GOT3 (cell line): ENCODE results near the gene LDLRAD4.
"Not testable (repeated sequence)": the region's sequence is repeated elsewhere in the genome, so short reads cannot be mapped to it uniquely, and the experiment has no call there.

Source experiments
- DNase-seq: peaks from one replicate; lab custom pipeline; 2025; ENCODE audit warnings: mixed read lengths; lab: John Stamatoyannopoulos, UW

Gene LDLRAD4

GRCh38 chr18:13594551-13594950 is 376.0 kb downstream of the LDLRAD4 start:
- DNase-seq, result no peak

- DNase-seq, result no peak
Observed at GRCh38 chr18:13597068-13597467, 378.5 kb downstream of the LDLRAD4 start.

GRCh38 chr18:13598591-13598990 is 380.0 kb downstream of the LDLRAD4 start:
- DNase-seq, result no peak

GRCh38 chr18:13599031-13599430 is 380.5 kb downstream of the LDLRAD4 start:
- DNase-seq, result no peak

DNA sequence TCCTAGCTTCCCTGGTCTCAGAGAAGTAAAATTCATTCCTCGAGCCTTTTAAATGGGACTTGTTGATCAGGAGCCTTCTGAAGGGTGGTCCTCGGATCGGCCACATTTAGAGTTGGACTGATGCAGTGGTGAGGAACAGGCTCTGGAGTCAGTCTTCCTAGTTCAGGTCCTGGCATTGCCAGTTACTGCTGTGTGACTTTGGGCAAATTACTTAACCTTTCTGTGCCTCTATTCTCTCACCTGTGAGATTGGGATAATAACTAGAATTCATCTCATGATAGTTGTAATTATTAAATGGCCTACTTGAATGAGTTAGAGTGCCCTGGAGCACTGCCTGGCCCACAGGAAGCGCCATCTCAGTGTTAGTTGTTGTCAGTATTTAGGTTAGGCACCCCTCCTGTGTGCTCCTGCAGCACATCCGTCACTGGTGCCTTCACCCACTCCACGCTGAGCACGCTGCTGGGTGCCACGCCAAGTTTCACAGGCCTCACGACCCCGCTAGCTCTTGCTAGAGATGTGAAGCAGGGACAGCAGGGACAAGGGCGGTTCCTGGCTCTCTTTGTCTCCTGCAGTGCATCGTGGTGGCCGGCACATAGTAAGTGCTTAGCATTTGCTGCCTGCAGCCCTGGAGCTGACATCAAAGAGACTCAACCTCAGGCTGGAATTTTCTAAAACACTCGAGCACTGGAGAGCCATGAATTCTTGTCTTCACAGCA is 384.9 kb downstream of the LDLRAD4 start:
- no peak for DNase-seq

- DNase-seq, result no peak
Observed at GRCh38 chr18:13604786-13605185, 386.2 kb downstream of the LDLRAD4 start.

GRCh38 chr18:13605477-13605876 is 386.9 kb downstream of the LDLRAD4 start:
- DNase-seq, result no peak

DNA sequence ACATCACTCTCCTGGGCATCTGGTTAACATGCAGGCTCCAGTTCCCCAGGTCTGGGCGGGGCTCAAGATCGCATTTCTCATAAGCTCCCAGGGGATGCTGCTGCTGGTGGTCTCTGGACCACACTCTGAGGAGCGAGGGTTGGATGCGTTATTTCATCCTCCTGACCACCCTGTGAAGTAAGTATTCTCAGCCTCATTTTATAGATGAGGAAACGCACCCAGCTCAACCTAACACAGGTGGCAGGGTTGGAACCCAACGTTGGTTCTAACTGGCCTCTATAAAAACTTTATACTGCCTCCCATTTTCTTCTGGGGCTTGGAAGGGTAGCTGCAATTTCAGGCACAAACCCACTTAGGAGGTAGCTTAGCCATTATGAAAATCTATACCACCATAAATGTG is 387.3 kb downstream of the LDLRAD4 start:
- DNase-seq, result no peak

DNA sequence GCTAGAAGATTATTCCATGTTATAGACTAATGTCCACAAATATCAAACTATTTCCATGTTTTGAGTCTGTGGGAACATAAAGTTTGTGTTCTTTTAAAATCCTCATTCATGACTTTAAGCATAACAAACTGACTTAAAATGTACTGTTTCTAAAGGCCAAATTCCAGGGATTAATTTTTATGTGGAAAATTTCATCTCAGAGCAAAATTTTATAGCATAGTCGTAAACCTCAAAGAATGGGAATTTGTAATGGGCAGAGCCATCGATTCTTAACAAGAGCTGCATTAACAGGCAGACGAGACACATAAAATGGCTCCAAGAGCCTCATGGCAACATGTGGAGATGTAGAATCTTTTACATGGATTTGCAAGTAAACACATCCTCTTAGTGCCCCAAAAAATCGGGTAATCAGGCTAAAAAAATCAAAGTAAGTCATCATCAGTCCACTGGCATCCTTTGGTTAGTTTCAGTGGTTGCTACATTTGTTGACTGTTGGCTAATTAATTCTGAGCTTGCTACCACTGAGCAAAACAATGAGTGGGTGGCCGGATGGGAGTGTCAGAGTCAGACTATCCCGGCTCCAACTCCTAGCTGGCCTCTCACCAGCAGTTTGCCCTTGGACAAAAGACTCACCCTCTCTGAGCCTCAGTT is 388.2 kb downstream of the LDLRAD4 start:
- no peak for DNase-seq

DNA sequence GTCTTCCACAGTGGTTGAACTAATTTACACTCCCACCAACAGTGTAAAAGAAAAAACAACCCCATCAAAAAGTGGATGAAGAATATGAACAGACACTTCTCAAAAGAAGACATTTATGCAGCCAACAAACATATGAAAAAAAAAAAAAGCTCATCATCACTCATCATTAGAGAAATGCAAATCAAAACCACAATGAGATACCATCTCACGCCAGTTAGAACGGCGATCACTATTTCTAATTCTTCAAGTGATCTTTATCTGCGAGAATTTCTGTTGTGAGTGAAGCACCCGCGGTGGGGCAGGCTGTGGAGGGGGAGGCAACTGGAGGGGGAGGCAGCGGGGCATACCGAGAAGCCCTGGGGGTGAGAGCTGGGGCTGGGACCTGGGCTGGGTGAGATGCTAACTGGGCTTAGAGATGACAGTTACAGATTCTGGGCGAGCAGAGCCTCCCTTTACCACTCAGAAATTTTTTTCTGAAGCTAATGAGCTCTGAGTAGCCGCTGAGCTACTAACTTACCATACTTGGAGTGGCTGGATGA is 389.5 kb downstream of the LDLRAD4 start:
- not testable (repeated sequence) for DNase-seq

- DNase-seq, result no peak
Observed at GRCh38 chr18:13608791-13609532, 390.4 kb downstream of the LDLRAD4 start.

DNA sequence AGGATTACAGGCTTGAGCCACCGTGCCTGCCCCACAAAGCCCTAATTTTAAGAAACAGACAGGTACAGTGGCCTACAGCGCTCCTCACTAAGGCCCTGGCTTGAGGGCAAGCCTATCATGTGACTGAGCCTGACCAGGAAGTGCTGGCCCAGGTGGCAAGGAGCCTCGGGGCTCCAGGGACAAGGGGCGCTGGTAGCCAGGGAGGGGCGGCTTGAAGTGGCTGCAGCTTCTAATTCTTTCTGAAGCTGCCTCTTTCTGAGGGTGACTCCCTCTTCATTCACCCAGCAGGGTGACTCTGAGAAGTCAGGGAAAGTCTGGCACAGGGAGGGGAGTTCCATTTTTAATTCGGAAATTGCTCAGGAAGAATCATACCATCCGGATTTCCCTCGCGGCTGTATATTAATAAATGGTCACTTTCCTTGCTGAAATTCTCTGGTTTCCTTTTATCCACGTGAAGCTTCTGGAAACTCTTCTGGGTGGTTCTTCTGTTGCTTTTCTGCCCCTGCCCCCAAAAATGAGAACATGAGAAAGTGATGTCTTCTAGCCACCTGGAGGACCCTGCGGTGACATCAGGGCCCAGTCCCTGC is 392.1 kb downstream of the LDLRAD4 start:
- peak; percentile 15 for DNase-seq

DNA sequence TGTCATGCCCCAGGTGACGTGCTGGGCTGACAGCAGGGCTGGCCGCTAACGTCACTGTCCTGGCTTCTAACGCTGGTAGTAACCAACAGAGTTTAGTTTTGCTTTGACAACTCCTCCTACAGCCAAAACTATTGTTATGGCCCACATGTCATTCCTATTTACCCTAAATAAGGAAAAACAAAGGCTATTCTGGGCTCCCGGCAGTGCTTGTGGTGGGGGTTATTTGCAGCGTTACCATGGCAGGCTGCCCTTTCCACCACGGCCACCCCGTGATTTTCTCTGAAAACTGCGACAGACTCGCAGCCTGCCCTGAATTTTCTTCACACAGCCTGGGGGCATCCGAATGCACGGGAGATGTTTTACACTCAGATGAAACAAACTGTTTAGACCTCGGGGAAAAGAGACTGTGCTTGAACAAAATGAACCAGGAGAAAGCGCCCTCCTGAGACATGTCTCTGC is 392.6 kb downstream of the LDLRAD4 start:
- no peak for DNase-seq

- DNase-seq, result no peak
Observed at GRCh38 chr18:13611601-13612195, 393.1 kb downstream of the LDLRAD4 start.

DNA sequence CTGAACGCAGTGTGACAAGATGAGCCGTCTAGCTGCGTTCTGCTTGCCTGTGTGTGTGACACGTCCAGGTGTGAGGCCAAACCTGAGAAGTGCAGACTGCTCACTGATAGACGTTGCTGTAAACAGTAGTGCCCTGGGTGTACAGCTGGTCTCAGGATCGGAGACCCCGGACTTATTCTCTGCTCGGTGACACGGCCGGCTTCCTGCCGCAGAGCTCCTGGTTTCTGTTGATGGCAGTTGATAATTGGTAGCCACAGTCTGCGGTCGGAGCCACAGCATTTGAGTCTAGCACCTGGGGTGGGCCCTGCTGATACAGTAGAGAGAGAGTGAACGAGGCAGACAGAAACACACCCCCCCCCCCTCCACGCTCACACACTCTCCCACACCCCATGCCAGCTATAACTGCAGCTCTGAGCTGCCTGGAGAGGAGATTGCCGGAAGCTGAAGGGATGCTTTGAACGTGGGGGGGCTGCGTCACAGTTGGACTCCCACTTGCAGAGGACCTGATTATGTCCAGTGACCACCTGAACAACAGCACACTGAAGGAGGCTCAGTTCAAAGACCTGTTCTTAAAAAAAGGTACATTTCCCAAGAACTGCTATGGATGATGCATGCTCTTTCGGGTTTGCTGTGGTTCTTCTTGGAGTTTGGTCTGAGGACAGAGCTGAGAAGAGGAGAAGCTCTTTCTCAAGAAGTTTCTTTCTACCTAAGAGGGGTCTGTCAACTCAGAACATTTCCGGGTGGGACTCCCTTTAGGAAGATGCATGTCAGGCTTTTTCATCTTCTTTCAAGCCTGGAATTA is 393.8 kb downstream of the LDLRAD4 start:
- no peak for DNase-seq

- DNase-seq, result no peak
Observed at GRCh38 chr18:13613099-13613498, 394.5 kb downstream of the LDLRAD4 start.

DNA sequence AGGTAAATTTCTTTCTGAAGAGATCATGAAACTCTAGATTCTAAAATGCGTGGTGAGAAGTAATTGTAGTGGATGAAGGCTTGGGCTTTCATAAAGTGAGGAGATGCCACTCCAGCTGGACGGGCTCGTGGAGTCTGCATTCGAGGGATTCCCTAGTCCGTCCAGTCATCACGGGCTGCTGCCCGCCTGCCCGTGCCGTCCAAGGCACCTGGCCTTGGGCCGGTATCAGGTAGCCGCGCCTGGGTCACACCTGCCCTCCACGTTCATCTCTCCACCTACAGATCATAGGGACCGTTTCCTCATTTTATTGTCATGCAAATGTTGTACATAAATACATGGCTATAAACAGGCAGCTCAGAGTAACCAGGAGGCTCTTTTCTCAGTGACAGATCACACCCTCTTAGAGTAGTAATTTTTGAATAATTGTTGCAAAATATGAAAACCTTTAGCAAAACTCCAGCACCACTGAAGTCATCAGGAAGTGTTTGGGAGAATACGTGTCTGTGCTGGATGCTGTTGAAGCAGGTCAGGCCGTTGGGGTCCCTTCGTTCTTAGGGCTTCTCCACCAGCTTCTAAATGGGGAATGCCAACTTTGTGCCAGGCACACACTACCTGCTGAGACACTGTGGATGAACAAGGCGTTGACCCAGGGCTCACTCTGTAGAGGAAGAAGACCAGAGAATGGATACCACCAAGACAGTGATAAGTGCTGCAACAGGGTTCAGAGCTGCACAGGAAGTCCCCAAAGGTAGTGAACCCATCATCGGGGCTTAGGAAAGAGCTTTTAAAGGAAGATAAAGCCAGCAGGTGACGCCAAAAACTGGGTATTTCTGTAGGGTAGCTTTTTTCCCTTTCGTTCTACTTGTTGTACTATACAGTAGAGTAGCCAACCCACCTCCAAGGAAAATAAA is 395.3 kb downstream of the LDLRAD4 start:
- no peak for DNase-seq

GRCh38 chr18:13614641-13615288 is 396.2 kb downstream of the LDLRAD4 start:
- DNase-seq, result no peak

- no peak for DNase-seq
Observed at GRCh38 chr18:13615432-13615861, 396.9 kb downstream of the LDLRAD4 start.
